Measurements from ENCODE around the gene TDRD12. TPM values are rescaled to one million over a fixed set of nuclear protein-coding genes. Genes with fewer than 3 reads are reported as not detected.
"Not testable (repeated sequence)": the region's sequence is repeated elsewhere in the genome, so short reads cannot be mapped to it uniquely, and the experiment has no call there.

The TDRD12 gene
- total RNA-seq, 2 experiments from 2014 or later = 0.21 to 0.25 TPM

DNA sequence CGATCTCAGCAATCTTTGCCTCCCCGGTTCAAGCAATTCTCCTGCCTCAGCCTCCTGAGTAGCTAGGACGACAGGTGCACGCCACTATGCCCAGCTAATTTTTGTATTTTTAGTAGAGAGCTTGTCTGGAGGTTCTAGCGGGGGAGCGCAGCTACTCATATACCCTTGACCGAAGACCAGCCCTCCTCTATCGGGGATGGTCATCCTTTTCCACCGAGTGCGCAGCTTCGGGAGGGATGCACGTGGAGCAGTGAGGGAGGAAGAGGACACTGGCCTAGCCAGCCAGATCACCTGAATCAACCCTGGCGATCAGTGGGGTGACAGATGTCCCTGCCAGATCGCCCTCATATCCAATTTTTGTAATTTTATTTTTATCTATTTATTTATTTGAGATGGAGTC, 143.2 kb downstream of the TDRD12 start:
- no peak for DNase-seq
- CTCF ChIA-PET = no interaction called here
- H3K9me3 Mint-ChIP-seq = no peaks in the 10 kb centered on the region
- intact Hi-C loops (cut with micrococcal nuclease) = no loop called here
- no peaks in the 10 kb centered on the region for H3K4me1 Mint-ChIP-seq (ENCODE audit: low read depth)
- no peaks in the 10 kb centered on the region for H3K27me3 Mint-ChIP-seq (ENCODE audit: low read depth)
- H3K27ac Mint-ChIP-seq = no peak overlapping the region
- no peaks in the 10 kb centered on the region for H3K36me3 Mint-ChIP-seq (ENCODE audit: low read depth)
- no peak overlapping the region for H3K4me3 Mint-ChIP-seq

DNA sequence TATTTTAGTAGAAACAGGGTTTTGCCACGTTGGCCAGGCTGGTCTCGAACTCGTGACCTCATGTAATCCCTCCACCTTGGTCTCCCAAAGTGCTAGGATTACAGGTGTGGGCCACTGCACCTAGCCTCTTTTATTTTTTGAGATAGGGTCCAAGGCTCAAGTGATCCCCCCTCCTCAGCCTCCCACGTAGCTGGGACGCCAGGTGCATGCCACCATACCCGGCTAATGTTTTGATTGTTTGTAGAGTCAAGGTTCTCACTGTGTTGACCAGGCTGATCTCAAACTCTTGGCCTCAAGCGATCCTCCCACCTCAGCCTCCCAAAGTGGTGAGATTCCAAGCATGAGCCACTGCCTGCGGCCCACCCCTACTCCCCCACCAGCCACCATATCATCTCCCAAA, 143.7 kb downstream of the TDRD12 start:
- DNase-seq = no peak
- no peaks in the 10 kb centered on the region for H3K4me1 Mint-ChIP-seq (ENCODE audit: low read depth)
- H3K27ac Mint-ChIP-seq = no peak overlapping the region
- no peak overlapping the region for H3K4me3 Mint-ChIP-seq
- no peaks in the 10 kb centered on the region for H3K27me3 Mint-ChIP-seq (ENCODE audit: low read depth)
- intact Hi-C loops (cut with micrococcal nuclease) = no loop called here
- no peaks in the 10 kb centered on the region for H3K9me3 Mint-ChIP-seq
- H3K36me3 Mint-ChIP-seq (ENCODE audit: low read depth) = no peaks in the 10 kb centered on the region
- CTCF ChIA-PET = no interaction called here

DNA sequence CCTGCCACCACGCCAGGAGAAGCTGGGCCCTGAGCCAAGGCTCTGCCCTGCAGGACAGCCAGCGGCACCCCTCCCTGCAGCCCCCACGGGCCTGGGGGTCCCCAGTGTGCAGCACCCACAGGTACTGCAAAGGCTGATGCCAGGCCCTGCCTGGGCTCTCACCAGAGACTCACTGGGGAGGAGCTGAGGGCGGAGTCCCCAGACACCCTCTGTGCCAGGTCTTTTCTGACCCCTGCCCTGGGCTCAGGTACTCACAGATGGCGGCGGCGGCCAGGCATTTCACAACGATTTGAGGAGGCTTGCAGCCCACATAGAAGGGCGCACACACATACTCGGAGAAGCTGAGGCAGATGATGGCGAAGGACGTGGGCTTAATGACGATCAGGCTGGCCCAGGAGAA, 144.3 kb downstream of the TDRD12 start:
- Mint-ChIP-seq H3K4me1 (ENCODE audit: low read depth) (no peaks in the 10 kb centered on the region), H3K36me3 (ENCODE audit: low read depth) (no peaks in the 10 kb centered on the region), H3K9me3 (no peaks in the 10 kb centered on the region), H3K27me3 (ENCODE audit: low read depth) (no peaks in the 10 kb centered on the region), H3K4me3 (no peak overlapping the region), H3K27ac (no peak overlapping the region)
- intact Hi-C loops (cut with micrococcal nuclease) = no loop called here
- CTCF ChIA-PET = no interaction called here
- no peak for DNase-seq

DNA sequence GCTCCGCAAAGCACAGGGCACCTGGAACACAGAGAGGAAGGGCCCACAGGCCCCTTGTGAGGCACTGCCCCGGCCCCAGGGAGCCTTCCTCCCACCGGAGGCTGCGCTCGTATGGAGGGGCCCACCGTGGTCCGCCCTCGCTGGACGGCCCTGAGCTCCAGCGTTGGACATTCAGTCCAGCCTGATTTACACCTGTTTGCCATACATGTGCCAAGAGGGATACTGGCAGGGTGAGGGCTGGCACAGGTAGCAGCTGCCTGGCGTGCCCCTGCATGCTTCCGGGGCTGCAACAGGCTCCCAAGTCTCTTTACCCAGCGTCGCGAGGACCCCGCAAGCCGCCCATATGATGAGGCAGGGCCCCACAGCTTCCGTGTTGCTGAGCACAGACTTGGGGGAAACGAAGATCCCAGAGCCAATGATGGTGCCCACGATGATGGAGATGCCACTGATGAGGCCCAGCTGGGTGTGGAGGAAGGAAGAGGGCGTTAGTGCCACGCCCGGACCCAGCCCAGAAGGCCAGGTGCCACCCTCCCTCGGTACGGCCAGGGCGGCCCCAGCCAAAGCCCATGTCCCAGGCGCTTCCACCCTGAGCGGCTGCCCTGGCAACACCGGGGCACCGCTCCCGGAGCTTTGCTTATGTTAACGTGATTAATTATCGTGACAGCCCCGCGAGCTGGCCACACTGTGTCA, 144.9 kb downstream of the TDRD12 start:
- H3K4me1 Mint-ChIP-seq (ENCODE audit: low read depth) = no peaks in the 10 kb centered on the region
- CTCF ChIA-PET = interaction anchor here (1.1 kb wide), 1 partner anchor 55 kb away, joined by 3 read pairs; no protein-coding TSS in a partner anchor
- intact Hi-C loops (cut with micrococcal nuclease) = no loop called here
- H3K27me3 Mint-ChIP-seq (ENCODE audit: low read depth) = no peaks in the 10 kb centered on the region
- no peak overlapping the region for H3K27ac Mint-ChIP-seq
- H3K4me3 Mint-ChIP-seq = no peak overlapping the region
- H3K36me3 Mint-ChIP-seq (ENCODE audit: low read depth) = no peaks in the 10 kb centered on the region
- no peak for DNase-seq
- no peaks in the 10 kb centered on the region for H3K9me3 Mint-ChIP-seq

DNA sequence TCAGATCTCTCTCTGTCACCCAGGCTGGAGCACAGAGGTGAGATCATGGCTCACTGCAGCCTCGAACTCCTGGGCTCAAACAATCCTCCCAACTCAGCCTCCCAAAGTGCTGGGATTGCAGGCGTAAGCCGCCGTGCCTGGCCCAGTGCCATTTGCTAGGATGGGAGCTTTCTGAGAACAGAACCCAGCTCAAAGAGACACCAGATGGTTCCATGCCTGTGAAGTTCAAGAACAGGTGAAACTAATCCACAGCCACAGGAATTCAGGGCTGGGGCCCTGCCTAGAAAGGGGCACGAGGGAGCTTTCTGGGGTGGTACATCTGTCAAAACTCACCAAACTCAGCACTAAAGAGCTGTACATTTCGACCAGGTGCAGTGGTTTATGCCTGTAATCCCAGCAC, 145.8 kb downstream of the TDRD12 start:
- CTCF ChIA-PET = interaction anchor here (0.6 to 1.1 kb wide), 3 partner anchors 18 to 56 kb away, joined by 3 read pairs; no protein-coding TSS in a partner anchor
- no peak for DNase-seq
- H3K9me3 Mint-ChIP-seq = no peaks in the 10 kb centered on the region

DNA sequence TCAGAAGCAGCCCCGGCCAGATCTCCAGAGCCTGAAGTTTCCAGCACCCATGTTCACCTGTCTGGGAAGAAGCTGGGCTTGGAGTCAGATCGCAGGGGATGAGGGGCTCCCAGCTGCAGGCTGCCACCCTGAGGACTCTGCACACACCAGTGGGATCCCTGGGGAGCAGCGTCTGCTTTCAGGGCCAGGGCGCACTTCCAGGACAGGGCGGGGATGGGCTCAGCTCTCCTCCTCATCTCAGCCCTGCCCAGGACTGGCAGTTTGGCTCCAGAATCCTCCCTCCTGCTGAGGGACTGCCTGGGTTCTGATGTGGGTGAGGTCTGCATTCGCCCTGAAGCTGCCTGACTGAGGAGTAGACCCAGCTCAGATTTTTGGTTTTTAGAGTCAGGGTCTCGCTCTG, 146.5 kb downstream of the TDRD12 start:
- CTCF ChIA-PET = interaction anchor here (0.6 to 0.7 kb wide), 3 partner anchors 19 to 230 kb away, joined by 3 to 4 read pairs (median 3); no protein-coding TSS in a partner anchor
- Mint-ChIP-seq H3K27me3 (ENCODE audit: low read depth) (no peaks in the 10 kb centered on the region), H3K36me3 (ENCODE audit: low read depth) (no peaks in the 10 kb centered on the region), H3K4me3 (no peak overlapping the region), H3K4me1 (ENCODE audit: low read depth) (no peaks in the 10 kb centered on the region), H3K27ac (no peak overlapping the region), H3K9me3 (no peaks in the 10 kb centered on the region)
- intact Hi-C loops (cut with micrococcal nuclease) = no loop called here
- no peak for DNase-seq

More for the DNA sequence above, 145.8 kb downstream of the TDRD12 start:
- Mint-ChIP-seq H3K4me3 (no peak overlapping the region), H3K27ac (no peak overlapping the region), H3K4me1 (ENCODE audit: low read depth) (no peaks in the 10 kb centered on the region), H3K36me3 (ENCODE audit: low read depth) (no peaks in the 10 kb centered on the region), H3K27me3 (ENCODE audit: low read depth) (no peaks in the 10 kb centered on the region)
- intact Hi-C loops (cut with micrococcal nuclease) = no loop called here

DNA sequence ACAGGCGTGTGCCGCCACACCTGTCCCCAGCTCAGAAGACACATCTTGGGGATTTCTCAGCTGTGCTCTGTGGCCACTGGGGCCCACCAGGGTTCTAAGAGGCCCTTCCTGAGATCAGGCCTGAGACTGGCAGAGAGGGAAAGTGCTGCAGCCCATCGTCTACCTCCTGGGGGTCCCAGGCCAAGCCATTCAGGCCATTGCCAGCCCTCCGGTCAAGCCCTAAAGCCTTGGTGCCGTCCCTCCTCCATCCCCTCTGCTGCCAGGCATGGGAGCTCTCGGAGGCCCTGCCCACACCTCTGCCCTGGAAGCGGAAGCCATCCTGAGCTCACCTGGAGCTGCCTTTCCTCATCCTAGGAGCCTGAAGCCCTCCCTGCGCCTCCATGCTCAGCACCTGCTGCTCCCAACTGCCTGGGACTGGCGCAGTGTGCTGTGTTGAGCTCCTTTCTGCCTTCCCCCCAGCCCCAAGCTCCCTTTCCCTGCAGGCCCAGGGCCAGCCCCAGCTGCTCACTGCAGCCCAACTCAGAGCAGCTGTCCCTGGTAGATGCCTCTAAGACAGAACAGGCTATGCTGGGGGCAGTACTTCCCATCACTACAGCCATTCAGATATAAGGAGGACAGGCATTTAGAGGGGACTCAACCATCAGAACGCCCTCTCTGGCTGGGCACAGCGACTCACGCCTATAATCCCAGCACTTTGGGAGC, 147.1 kb downstream of the TDRD12 start:
- CTCF ChIA-PET = interaction anchor here (0.6 kb wide), 1 partner anchor 230 kb away, joined by 4 read pairs; no protein-coding TSS in a partner anchor
- Mint-ChIP-seq H3K4me1 (ENCODE audit: low read depth) (no peaks in the 10 kb centered on the region), H3K9me3 (no peaks in the 10 kb centered on the region), H3K27ac (no peak overlapping the region), H3K4me3 (no peak overlapping the region), H3K27me3 (ENCODE audit: low read depth) (no peaks in the 10 kb centered on the region), H3K36me3 (ENCODE audit: low read depth) (no peaks in the 10 kb centered on the region)
- intact Hi-C loops (cut with micrococcal nuclease) = no loop called here
- DNase-seq = no peak

DNA sequence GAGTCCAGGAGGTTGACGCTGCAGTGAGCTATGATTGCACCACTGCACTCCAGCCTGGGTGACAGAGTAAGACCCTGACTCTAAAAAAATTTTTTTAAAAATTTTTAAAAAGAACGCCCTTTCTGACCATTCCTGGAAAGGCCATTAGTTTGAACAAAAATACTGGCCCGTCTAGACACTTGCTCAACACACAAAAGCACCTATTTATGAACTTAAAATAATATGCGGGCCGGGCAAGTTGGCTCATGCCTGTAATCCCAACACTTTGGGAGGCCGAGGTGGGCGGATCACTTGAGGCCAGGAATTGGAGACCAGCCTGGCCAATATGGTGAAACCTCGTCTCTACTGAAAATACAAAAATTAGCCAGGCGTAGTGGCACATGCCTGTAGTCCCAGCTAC, 147.9 kb downstream of the TDRD12 start:
- H3K27me3 Mint-ChIP-seq (ENCODE audit: low read depth); H3K27ac Mint-ChIP-seq; H3K4me3 Mint-ChIP-seq; intact Hi-C loops (cut with micrococcal nuclease); H3K36me3 Mint-ChIP-seq (ENCODE audit: low read depth); CTCF ChIA-PET; DNase-seq; H3K4me1 Mint-ChIP-seq (ENCODE audit: low read depth); H3K9me3 Mint-ChIP-seq: not testable (repeated sequence)

DNA sequence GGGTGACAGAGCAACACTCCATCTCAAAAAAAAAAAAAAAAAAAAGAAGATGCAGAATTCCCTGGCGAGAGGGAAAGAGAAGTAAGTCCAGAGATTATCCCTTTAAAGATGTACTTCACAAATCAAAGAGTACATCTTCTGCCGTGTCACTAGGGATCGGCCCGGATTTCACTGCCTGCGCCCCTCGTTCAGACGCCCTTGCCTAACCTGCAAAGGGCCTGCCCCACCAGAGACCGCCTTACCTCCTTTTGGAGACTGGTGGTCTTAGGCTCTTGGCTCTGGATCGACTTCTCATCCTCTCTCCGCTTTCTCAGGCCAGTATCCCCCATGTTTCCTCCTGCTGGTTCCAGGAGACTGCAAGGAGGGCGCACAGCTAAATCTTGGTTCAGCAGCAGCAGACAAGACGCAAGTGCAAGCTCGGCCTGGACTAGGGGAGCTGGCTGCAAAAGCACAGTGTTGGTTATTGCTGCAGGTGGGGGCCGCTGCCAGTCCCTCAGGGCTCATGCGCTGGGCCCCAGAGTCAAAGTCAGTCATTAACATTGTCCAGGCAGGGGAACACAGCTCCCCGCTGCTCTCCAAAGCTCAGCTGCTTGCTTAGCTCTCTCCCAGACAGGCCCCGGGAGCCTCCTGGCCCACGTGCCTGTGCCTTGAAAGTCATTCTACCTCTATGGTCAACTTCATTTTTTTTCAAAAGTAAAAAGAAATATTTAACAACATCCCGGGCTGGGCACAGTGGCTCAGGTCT, 148.8 kb downstream of the TDRD12 start:
- CTCF ChIA-PET = interaction anchor here (0.6 kb wide), 1 partner anchor 457 kb away, joined by 4 read pairs; no protein-coding TSS in a partner anchor

DNA sequence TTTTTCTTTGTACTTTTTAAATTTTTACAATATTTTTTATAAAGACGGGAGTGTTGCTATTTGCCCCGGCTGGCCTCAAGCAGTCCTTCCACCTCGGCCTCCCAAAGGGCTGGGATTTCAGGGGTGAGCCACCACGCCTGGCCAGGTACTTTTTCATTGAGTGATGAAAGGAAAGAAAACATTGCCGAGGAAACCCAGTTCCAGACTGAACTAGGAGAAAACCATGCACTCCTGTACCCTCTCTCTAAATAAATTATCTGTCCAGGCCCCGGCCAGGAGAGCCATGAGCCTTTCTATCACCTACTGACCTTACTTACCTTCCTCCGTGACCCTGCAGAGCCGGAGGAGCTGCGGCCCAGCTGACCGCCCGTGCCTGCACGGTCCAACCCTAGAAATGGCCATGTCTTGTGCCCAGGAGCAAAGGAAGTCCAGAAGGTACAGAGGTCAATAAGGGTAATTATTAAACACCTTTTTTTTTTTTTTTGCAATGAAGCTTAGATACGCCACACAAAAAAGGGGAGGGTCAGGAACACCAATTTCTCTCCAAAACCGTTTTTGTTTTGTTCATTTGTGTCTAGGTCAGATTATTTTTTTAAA, 149.9 kb downstream of the TDRD12 start, which contains the start of gene SLC7A9:
Gene SLC7A9 (minus strand): TSS at position 399 of the 597 bp plus-strand sequence. CDS start 1,233 bp downstream, outside the sequence.
- CTCF ChIA-PET = no interaction called here
- Mint-ChIP-seq H3K27me3 (ENCODE audit: low read depth) (no peaks in the 10 kb centered on the region), H3K4me1 (ENCODE audit: low read depth) (no peaks in the 10 kb centered on the region), H3K4me3 (no peak within 1 kb of the TSS), H3K36me3 (ENCODE audit: low read depth) (no peaks in the 10 kb centered on the region), H3K27ac (no peak within 1 kb of the TSS), H3K9me3 (no peaks in the 10 kb centered on the region)
- intact Hi-C loops (cut with micrococcal nuclease) = no loop called here
- DNase-seq = no peak

More for the DNA sequence above, 148.8 kb downstream of the TDRD12 start:
- no peaks in the 10 kb centered on the region for H3K27me3 Mint-ChIP-seq (ENCODE audit: low read depth)
- no peak overlapping the region for H3K27ac Mint-ChIP-seq
- no peak for DNase-seq
- no peak overlapping the region for H3K4me3 Mint-ChIP-seq
- H3K9me3 Mint-ChIP-seq = no peaks in the 10 kb centered on the region
- no peaks in the 10 kb centered on the region for H3K36me3 Mint-ChIP-seq (ENCODE audit: low read depth)
- intact Hi-C loops (cut with micrococcal nuclease) = no loop called here
- no peaks in the 10 kb centered on the region for H3K4me1 Mint-ChIP-seq (ENCODE audit: low read depth)

DNA sequence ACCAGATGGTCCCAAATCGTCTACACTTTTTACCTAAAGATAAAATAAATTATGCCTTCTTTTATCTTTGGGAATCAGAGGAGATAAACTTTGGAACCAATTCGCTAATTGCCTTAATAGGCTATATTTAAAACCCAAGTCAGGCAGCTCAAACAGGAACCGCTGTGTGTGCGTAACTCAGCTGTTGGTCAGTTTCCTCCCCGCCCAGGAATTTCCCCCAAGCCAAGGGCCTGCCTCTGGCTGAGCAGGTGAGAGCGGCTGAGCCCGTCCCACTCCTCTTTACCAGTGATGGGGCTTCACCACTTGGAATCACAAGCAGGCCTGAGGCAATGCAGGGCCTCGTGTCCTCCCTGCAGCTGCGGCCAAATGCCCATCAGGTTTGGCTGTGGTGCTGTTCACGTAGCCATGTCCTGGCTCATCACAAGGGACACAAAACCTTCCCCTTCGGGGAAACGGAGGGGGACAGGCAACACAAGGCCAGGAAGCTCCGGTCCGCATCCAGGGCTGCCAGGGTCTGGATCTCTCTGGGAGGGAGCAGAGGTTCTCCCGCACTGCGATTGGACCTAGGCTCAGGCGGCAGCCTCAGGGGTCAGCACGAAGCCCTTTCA, 150.5 kb downstream of the TDRD12 start:
- Mint-ChIP-seq H3K36me3 (ENCODE audit: low read depth) (no peaks in the 10 kb centered on the region), H3K27me3 (ENCODE audit: low read depth) (no peaks in the 10 kb centered on the region), H3K4me1 (ENCODE audit: low read depth) (no peaks in the 10 kb centered on the region), H3K9me3 (no peaks in the 10 kb centered on the region), H3K27ac (no peak overlapping the region), H3K4me3 (no peak overlapping the region)
- CTCF ChIA-PET = no interaction called here
- intact Hi-C loops (cut with micrococcal nuclease) = no loop called here
- DNase-seq = no peak

DNA sequence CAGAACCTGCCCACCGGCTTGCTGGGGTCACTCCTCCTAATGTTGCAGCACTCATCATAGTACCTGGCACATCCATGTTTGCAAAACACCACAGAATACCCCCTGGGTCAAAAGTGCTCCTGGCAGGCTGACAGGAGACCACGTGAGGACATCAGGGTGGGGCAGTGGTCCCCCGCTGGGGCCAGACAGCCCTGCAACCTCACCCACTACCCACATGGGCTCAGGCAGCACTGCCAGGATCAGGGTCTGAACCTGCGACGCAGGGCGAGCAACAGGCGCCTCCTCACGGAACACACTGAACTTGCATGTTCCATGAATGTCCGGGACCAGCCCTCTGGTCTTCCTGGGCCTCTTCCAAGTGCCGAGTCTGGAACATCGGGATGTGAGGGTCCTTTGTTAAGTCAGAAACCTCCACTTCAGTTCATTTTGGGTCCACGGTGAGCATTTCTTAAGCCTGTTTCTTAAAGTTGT, 151.4 kb downstream of the TDRD12 start:
- H3K4me1 Mint-ChIP-seq (ENCODE audit: low read depth) = no peaks in the 10 kb centered on the region

More for the DNA sequence above, 151.4 kb downstream of the TDRD12 start:
- no peak for DNase-seq
- no peaks in the 10 kb centered on the region for H3K27me3 Mint-ChIP-seq (ENCODE audit: low read depth)
- no peaks in the 10 kb centered on the region for H3K9me3 Mint-ChIP-seq
- intact Hi-C loops (cut with micrococcal nuclease) = no loop called here
- H3K4me3 Mint-ChIP-seq = no peak overlapping the region
- CTCF ChIA-PET = no interaction called here
- H3K27ac Mint-ChIP-seq = no peak overlapping the region
- no peaks in the 10 kb centered on the region for H3K36me3 Mint-ChIP-seq (ENCODE audit: low read depth)
